Fibroblast of peridontal ligament (primary cell): Measurements from ENCODE around the gene TMEM108.
A peak's percentile ranks its signal among the peaks of the same experiment; 100 is the strongest.

Source experiments
- DNase-seq: peaks from one replicate; pipeline ENCODE4 v3.0.0-alpha.2; 2010; ENCODE audit errors: extremely low read depth

TMEM108 gene

GRCh38 chr3:133054586-133054985, 16.4 kb downstream of the TMEM108 start:
- DNase-seq: no peak

GRCh38 chr3:133055339-133055738, 17.1 kb downstream of the TMEM108 start:
- no peak for DNase-seq

GRCh38 chr3:133058243-133058642, 20.1 kb downstream of the TMEM108 start:
- no peak for DNase-seq

GRCh38 chr3:133058831-133059230, 20.6 kb downstream of the TMEM108 start:
- DNase-seq: no peak

- no peak for DNase-seq
These were observed 27.2 kb downstream of the TMEM108 start for GRCh38 chr3:133065193-133065961.

- no peak for DNase-seq
These were observed 27.8 kb downstream of the TMEM108 start for GRCh38 chr3:133066026-133066425.

- no peak for DNase-seq
These were observed 31.5 kb downstream of the TMEM108 start for GRCh38 chr3:133069556-133070286.

GRCh38 chr3:133074977-133075376, 36.8 kb downstream of the TMEM108 start:
- no peak for DNase-seq

GRCh38 chr3:133077688-133078087, 39.5 kb downstream of the TMEM108 start:
- no peak for DNase-seq

GRCh38 chr3:133079621-133080020, 41.4 kb downstream of the TMEM108 start:
- no peak for DNase-seq

- DNase-seq: no peak
These were observed 42.8 kb downstream of the TMEM108 start for GRCh38 chr3:133081016-133081415.

GRCh38 chr3:133083395-133083794, 45.2 kb downstream of the TMEM108 start:
- no peak for DNase-seq

- no peak for DNase-seq
These were observed 51.8 kb downstream of the TMEM108 start for GRCh38 chr3:133089906-133090485.

GRCh38 chr3:133092681-133093080, 54.5 kb downstream of the TMEM108 start:
- DNase-seq: no peak

GRCh38 chr3:133093366-133093765, 55.2 kb downstream of the TMEM108 start:
- DNase-seq: no peak

- DNase-seq: no peak
These were observed 58.9 kb downstream of the TMEM108 start for GRCh38 chr3:133096900-133097613.

- DNase-seq: no peak
These were observed 65.5 kb downstream of the TMEM108 start for GRCh38 chr3:133103706-133104105.

- DNase-seq: peak; percentile 3
These were observed 68.0 kb downstream of the TMEM108 start for GRCh38 chr3:133106169-133106568.

- DNase-seq: peak; percentile 13
These were observed 74.5 kb downstream of the TMEM108 start for GRCh38 chr3:133112666-133113065.

GRCh38 chr3:133113526-133113925, 75.3 kb downstream of the TMEM108 start:
- DNase-seq: no peak

- no peak for DNase-seq
These were observed 75.9 kb downstream of the TMEM108 start for GRCh38 chr3:133113927-133114597.

- DNase-seq: no peak
These were observed 77.0 kb downstream of the TMEM108 start for GRCh38 chr3:133115176-133115575.
